Thyroid gland (tissue), 4 donors: Measurements from ENCODE around the gene MNAT1. TPM values are rescaled to one million over a fixed set of nuclear protein-coding genes. Genes with fewer than 3 reads are reported as not detected.

Source experiments
- DNase-seq, 2 donors: peaks; one replicate each; pipeline ENCODE4 v3.0.0-alpha.2; 2019
- H3K27ac ChIP-seq, 3 donors: fragments of 200-600 bp; sonication (generic); 1 replicate in 2 of 3; 2 replicates in 1 of 3; pipeline ENCODE4 v1.5.1; 2016 to 2019; ENCODE audit warnings: mild to moderate bottlenecking in 1 of 3, moderate library complexity in 1 of 3
- H3K27me3 ChIP-seq: fragments of 200-600 bp; sonication (generic); one replicate; pipeline ENCODE4 v1.5.1; 2019
- H3K36me3 ChIP-seq, 2 donors: fragments of 200-600 bp; sonication (generic); one replicate each; pipeline ENCODE4 v1.5.1; 2016 to 2019
- H3K4me1 ChIP-seq, 2 donors: fragments of 200-600 bp; sonication (generic); one replicate each; pipeline ENCODE4 v1.5.1; 2017 to 2019
- H3K4me3 ChIP-seq, 3 donors: fragments of 200-600 bp; sonication (generic); replicated peaks in 1 of 3; 1 replicate in 2 of 3; 2 replicates in 1 of 3; pipeline ENCODE4 v1.5.1; 2016; ENCODE audit warnings: mild to moderate bottlenecking in 1 of 3
- H3K9me3 ChIP-seq: fragments of 200-600 bp; sonication (generic); one replicate; pipeline ENCODE4 v1.5.1; 2017
- POLR2A ChIP-seq, 2 donors: fragments of 450-650 bp; IDR thresholded peaks; one replicate each; pipeline ENCODE4 v1.6.1; 2017; ENCODE audit warnings: antibody characterized with exemption in 2 of 2, mild to moderate bottlenecking in 2 of 2, moderate library complexity in 1 of 2
- WGBS, 2 donors: methylation state at CpG; one replicate each; pipeline ENCODE4 v1.1.5; 2017; 5-methylcytosine and 5-hydroxymethylcytosine counted together
- intact Hi-C: fragments of 100-400 bp; cut with DNase I; formaldehyde crosslinking; loops from one replicate; pipeline ENCODE4 v1.15.1; 2023
- total RNA-seq, 4 donors: library from RNA; depleted of rRNA; stranded (reverse); fragments of >200 nt; gene quantifications; one replicate each; pipeline ENCODE4 v1.2.3, GENCODE V29; 2016
- TF ChIP-seq, protein P1 (sequence below), 6 experiments: fragments of 200-600 bp in 3 of 6; fragments of 450-650 bp in 3 of 6; sonication (generic) in 3 of 6; IDR thresholded peaks; one replicate each; pipeline ENCODE4 v1.5.1; 2016 to 2019; ENCODE audit warnings: antibody characterized with exemption in 6 of 6, mild to moderate bottlenecking in 2 of 6, inconsistent platforms in 1 of 6, moderate library complexity in 1 of 6

The MNAT1 gene
- total RNA-seq, 4 donors from 2014 or later, result 35.4 to 58.8 (median 47.8) TPM

GRCh38 chr14:60964904-60965303 is 230.3 kb downstream of the MNAT1 start:
- no peak for DNase-seq
- TF ChIP-seq, protein P1, sequence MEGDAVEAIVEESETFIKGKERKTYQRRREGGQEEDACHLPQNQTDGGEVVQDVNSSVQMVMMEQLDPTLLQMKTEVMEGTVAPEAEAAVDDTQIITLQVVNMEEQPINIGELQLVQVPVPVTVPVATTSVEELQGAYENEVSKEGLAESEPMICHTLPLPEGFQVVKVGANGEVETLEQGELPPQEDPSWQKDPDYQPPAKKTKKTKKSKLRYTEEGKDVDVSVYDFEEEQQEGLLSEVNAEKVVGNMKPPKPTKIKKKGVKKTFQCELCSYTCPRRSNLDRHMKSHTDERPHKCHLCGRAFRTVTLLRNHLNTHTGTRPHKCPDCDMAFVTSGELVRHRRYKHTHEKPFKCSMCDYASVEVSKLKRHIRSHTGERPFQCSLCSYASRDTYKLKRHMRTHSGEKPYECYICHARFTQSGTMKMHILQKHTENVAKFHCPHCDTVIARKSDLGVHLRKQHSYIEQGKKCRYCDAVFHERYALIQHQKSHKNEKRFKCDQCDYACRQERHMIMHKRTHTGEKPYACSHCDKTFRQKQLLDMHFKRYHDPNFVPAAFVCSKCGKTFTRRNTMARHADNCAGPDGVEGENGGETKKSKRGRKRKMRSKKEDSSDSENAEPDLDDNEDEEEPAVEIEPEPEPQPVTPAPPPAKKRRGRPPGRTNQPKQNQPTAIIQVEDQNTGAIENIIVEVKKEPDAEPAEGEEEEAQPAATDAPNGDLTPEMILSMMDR (IDR thresholded peaks at IDR 0.05), result no peak
- H3K27me3 ChIP-seq, result no peaks in the 10 kb centered on the region
- no peak overlapping the region for H3K27ac ChIP-seq
- no peaks in the 10 kb centered on the region for H3K4me1 ChIP-seq
- 51 to 58% methylated on average over 2 of the region's 2 CpGs for WGBS, 2 donors
- H3K9me3 ChIP-seq, result no peaks in the 10 kb centered on the region
- H3K36me3 ChIP-seq, result no peaks in the 10 kb centered on the region
- H3K4me3 ChIP-seq, result no peak overlapping the region
- intact Hi-C loops, result no loop called here

GRCh38 chr14:60965402-60965801 is 230.8 kb downstream of the MNAT1 start:
- H3K36me3 ChIP-seq, result no peaks in the 10 kb centered on the region
- H3K9me3 ChIP-seq, result no peaks in the 10 kb centered on the region
- intact Hi-C loops, result no loop called here
- H3K4me3 ChIP-seq, result no peak overlapping the region
- DNase-seq, result no peak
- TF ChIP-seq POLR2A (IDR thresholded peaks at IDR 0.05), result no peak
- TF ChIP-seq, protein P1 (IDR thresholded peaks at IDR 0.05), result no peak
- no peaks in the 10 kb centered on the region for H3K4me1 ChIP-seq
- no peaks in the 10 kb centered on the region for H3K27me3 ChIP-seq
- no peak overlapping the region for H3K27ac ChIP-seq

- Histone ChIP-seq H3K4me1 (no peaks in the 10 kb centered on the region), H3K27me3 (no peaks in the 10 kb centered on the region), H3K36me3 (no peaks in the 10 kb centered on the region), H3K9me3 (no peaks in the 10 kb centered on the region), H3K27ac (no peak overlapping the region), H3K4me3 (no peak overlapping the region)
- TF ChIP-seq, protein P1 (IDR thresholded peaks at IDR 0.05), result no peak
- no peak for TF ChIP-seq POLR2A (IDR thresholded peaks at IDR 0.05)
- DNase-seq, result no peak
- intact Hi-C loops, result no loop called here
- 80 to 84% methylated on average over 1 of the region's 1 CpG for WGBS, 2 donors
These were observed 233.5 kb downstream of the MNAT1 start for GRCh38 chr14:60968099-60968498.

- Histone ChIP-seq H3K4me3 (no peak overlapping the region), H3K9me3 (no peaks in the 10 kb centered on the region), H3K36me3 (peaks cover 0 to 2% of the 10 kb centered on the region in 2 donors), H3K27me3 (no peaks in the 10 kb centered on the region), H3K27ac (no peak overlapping the region), H3K4me1 (no peaks in the 10 kb centered on the region)
- TF ChIP-seq, protein P1 (IDR thresholded peaks at IDR 0.05), result no peak
- no peak for TF ChIP-seq POLR2A (IDR thresholded peaks at IDR 0.05)
- intact Hi-C loops, result no loop called here
- no peak for DNase-seq
These were observed 234.1 kb downstream of the MNAT1 start for GRCh38 chr14:60968671-60969070.

DNA sequence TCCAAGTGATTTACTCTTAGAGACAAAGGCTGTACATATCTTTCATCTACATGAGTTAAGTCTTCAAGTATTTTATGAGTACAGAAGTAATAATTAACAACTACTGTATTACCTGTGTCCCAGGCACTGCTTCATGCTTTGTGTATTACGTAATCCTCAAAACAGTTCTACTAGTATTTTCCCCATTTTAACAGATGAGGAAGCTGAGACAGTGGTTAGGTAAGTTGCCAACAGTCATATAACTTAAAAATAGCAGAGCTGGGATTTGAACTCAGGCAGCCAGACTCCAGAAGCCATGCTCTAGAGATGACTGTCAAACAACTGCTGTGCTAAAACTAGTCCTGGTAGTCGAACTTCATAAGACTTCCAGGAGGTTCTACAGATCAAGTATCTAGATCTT is 235.6 kb downstream of the MNAT1 start:
- intact Hi-C loops, result no loop called here
- peaks cover 0 to 11% of the 10 kb centered on the region in 2 donors for H3K36me3 ChIP-seq
- 93 to 95% methylated on average over 2 of the region's 2 CpGs for WGBS, 2 donors

More for the DNA sequence above, 235.6 kb downstream of the MNAT1 start:
- Histone ChIP-seq H3K4me1 (no peaks in the 10 kb centered on the region), H3K4me3 (no peak overlapping the region), H3K27me3 (no peaks in the 10 kb centered on the region), H3K27ac (no peak overlapping the region), H3K9me3 (no peaks in the 10 kb centered on the region)
- no peak for DNase-seq
- no peak for TF ChIP-seq POLR2A (IDR thresholded peaks at IDR 0.05)
- TF ChIP-seq, protein P1 (IDR thresholded peaks at IDR 0.05), result no peak
